Measurements from ENCODE around the gene TRMU. TPM values are rescaled to one million over a fixed set of nuclear protein-coding genes. Genes with fewer than 3 reads are reported as not detected.

Gene TRMU
- total RNA-seq, 1 experiment from 2014 or later = 46.6 TPM

GRCh38 chr22:46356496-46357480 lies 21.3 kb downstream of the TRMU start:
- Mint-ChIP-seq H3K36me3 (ENCODE audit: insufficient read depth, unreplicated experiment) (peaks cover 40% of the 10 kb centered on the region), H3K4me3 (ENCODE audit: unreplicated experiment) (no peak overlapping the region), H3K27ac (ENCODE audit: low read depth, unreplicated experiment) (no peak overlapping the region), H3K27me3 (ENCODE audit: insufficient read depth, unreplicated experiment) (no peaks in the 10 kb centered on the region), H3K9me3 (ENCODE audit: unreplicated experiment) (no peaks in the 10 kb centered on the region), H3K4me1 (ENCODE audit: insufficient read depth, unreplicated experiment) (peaks cover 16% of the 10 kb centered on the region)
- ChIA-PET CTCF (interaction anchor here (0.6 to 3.3 kb wide), 8 partner anchors 10 to 194 kb away, joined by 3 to 41 read pairs (median 5); no protein-coding TSS in a partner anchor), POLR2A (interaction anchor here (0.5 to 1.0 kb wide), 3 partner anchors 11 to 190 kb away, joined by 3 to 6 read pairs (median 3); no protein-coding TSS in a partner anchor)
- BruUV-seq (replicated peaks) = no TSS peak
- no peak for DNase-seq (ENCODE audit: unreplicated experiment)
- intact Hi-C loops (cut with micrococcal nuclease) = no loop called here
- no peak for TF ChIP-seq CTCF (IDR thresholded peaks at IDR 0.05; ENCODE audit: unreplicated experiment)

- ChIA-PET CTCF (interaction anchor here (0.6 to 3.0 kb wide), 4 partner anchors 9 to 373 kb away, joined by 4 to 22 read pairs (median 6); no protein-coding TSS in a partner anchor), POLR2A (interaction anchor here (0.5 kb wide), 1 partner anchor 79 kb away, joined by 3 read pairs; no protein-coding TSS in a partner anchor)
- Mint-ChIP-seq H3K4me3 (ENCODE audit: unreplicated experiment) (no peak overlapping the region), H3K27ac (ENCODE audit: low read depth, unreplicated experiment) (no peak overlapping the region), H3K36me3 (ENCODE audit: insufficient read depth, unreplicated experiment) (peaks cover 41% of the 10 kb centered on the region), H3K9me3 (ENCODE audit: unreplicated experiment) (no peaks in the 10 kb centered on the region), H3K27me3 (ENCODE audit: insufficient read depth, unreplicated experiment) (no peaks in the 10 kb centered on the region), H3K4me1 (ENCODE audit: insufficient read depth, unreplicated experiment) (peaks cover 8% of the 10 kb centered on the region)
- DNase-seq (ENCODE audit: unreplicated experiment) = no peak
- intact Hi-C loops (cut with micrococcal nuclease) = no loop called here
- TF ChIP-seq CTCF (IDR thresholded peaks at IDR 0.05; ENCODE audit: unreplicated experiment) = no peak
- no TSS peak for BruUV-seq (replicated peaks)
Observed at GRCh38 chr22:46357711-46358520, 22.4 kb downstream of the TRMU start.

GRCh38 chr22:46358766-46359165 lies 23.3 kb downstream of the TRMU start:
- no peaks in the 10 kb centered on the region for H3K9me3 Mint-ChIP-seq (ENCODE audit: unreplicated experiment)
- no peak for DNase-seq (ENCODE audit: unreplicated experiment)
- peaks cover 6% of the 10 kb centered on the region for H3K4me1 Mint-ChIP-seq (ENCODE audit: insufficient read depth, unreplicated experiment)
- no peak for TF ChIP-seq CTCF (IDR thresholded peaks at IDR 0.05; ENCODE audit: unreplicated experiment)
- H3K27me3 Mint-ChIP-seq (ENCODE audit: insufficient read depth, unreplicated experiment) = no peaks in the 10 kb centered on the region
- intact Hi-C loops (cut with micrococcal nuclease) = no loop called here
- ChIA-PET CTCF (interaction anchor here (0.6 to 1.2 kb wide), 6 partner anchors 9 to 374 kb away, joined by 3 to 7 read pairs (median 4); no protein-coding TSS in a partner anchor), POLR2A (no interaction called here)
- H3K27ac Mint-ChIP-seq (ENCODE audit: low read depth, unreplicated experiment) = no peak overlapping the region
- no peak overlapping the region for H3K4me3 Mint-ChIP-seq (ENCODE audit: unreplicated experiment)
- H3K36me3 Mint-ChIP-seq (ENCODE audit: insufficient read depth, unreplicated experiment) = peaks cover 37% of the 10 kb centered on the region
- BruUV-seq (replicated peaks) = no TSS peak
